ENCODE results near the gene TIMMDC1.
"Not testable (repeated sequence)": the region's sequence is repeated elsewhere in the genome, so short reads cannot be mapped to it uniquely, and the experiment has no call there.

TIMMDC1 gene

GRCh38 chr3:119558626-119559317, 60.4 kb downstream of the TIMMDC1 start:
- Mint-ChIP-seq H3K4me3 (no peak overlapping the region), H3K4me1 (no peaks in the 10 kb centered on the region), H3K9me3 (no peaks in the 10 kb centered on the region), H3K27me3 (ENCODE audit: low read depth) (peaks cover 4% of the 10 kb centered on the region), H3K27ac (no peak overlapping the region), H3K36me3 (ENCODE audit: low read depth) (no peaks in the 10 kb centered on the region)
- TF ChIP-seq CTCF (IDR thresholded peaks at IDR 0.05; ENCODE audit: unreplicated experiment in 3 of 3): no peak

GRCh38 chr3:119559441-119559963, 61.2 kb downstream of the TIMMDC1 start, which contains the start of gene CD80:
CD80 (minus strand) TSS chr3:119559614; CDS start chr3:119557728, 1,886 bp downstream.
- no peaks in the 10 kb centered on the region for H3K9me3 Mint-ChIP-seq
- H3K4me1 Mint-ChIP-seq: no peaks in the 10 kb centered on the region
- H3K27ac Mint-ChIP-seq: no peak within 1 kb of the TSS
- H3K27me3 Mint-ChIP-seq (ENCODE audit: low read depth): peaks cover 4% of the 10 kb centered on the region
- no peak for TF ChIP-seq CTCF (IDR thresholded peaks at IDR 0.05; ENCODE audit: unreplicated experiment in 3 of 3)
- H3K36me3 Mint-ChIP-seq (ENCODE audit: low read depth): no peaks in the 10 kb centered on the region
- no peak within 1 kb of the TSS for H3K4me3 Mint-ChIP-seq

- no peaks in the 10 kb centered on the region for H3K4me1 Mint-ChIP-seq
- H3K9me3 Mint-ChIP-seq: no peaks in the 10 kb centered on the region
- no peak for TF ChIP-seq CTCF (IDR thresholded peaks at IDR 0.05; ENCODE audit: unreplicated experiment in 3 of 3)
- H3K36me3 Mint-ChIP-seq (ENCODE audit: low read depth): no peaks in the 10 kb centered on the region
- H3K4me3 Mint-ChIP-seq: no peak overlapping the region
- no peak overlapping the region for H3K27ac Mint-ChIP-seq
- peaks cover 4% of the 10 kb centered on the region for H3K27me3 Mint-ChIP-seq (ENCODE audit: low read depth)
Observed at GRCh38 chr3:119560160-119560559, 61.8 kb downstream of the TIMMDC1 start.

GRCh38 chr3:119562307-119562961, 64.1 kb downstream of the TIMMDC1 start:
- no peak overlapping the region for H3K27ac Mint-ChIP-seq
- no peaks in the 10 kb centered on the region for H3K9me3 Mint-ChIP-seq
- no peaks in the 10 kb centered on the region for H3K4me1 Mint-ChIP-seq
- TF ChIP-seq CTCF (IDR thresholded peaks at IDR 0.05; ENCODE audit: unreplicated experiment in 3 of 3): no peak
- no peak overlapping the region for H3K4me3 Mint-ChIP-seq
- H3K36me3 Mint-ChIP-seq (ENCODE audit: low read depth): no peaks in the 10 kb centered on the region
- no peaks in the 10 kb centered on the region for H3K27me3 Mint-ChIP-seq (ENCODE audit: low read depth)

DNA sequence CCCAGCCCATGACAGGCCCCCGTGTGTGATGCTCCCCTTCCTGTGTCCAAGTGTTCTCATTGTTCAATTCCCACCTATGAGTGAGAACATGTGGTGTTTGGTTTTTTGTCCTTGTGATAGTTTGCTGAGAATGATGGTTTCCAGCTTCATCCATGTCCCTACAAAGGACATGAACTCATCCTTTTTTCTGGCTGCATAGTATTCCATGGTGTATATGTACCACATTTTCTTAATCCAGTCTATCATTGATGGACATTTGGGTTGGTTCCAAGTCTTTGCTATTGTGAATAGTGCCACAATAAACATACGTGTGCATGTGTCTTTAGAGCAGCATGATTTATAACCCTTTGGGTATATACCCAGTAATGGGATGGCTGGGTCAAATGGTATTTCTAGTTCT, 65.0 kb downstream of the TIMMDC1 start:
- H3K9me3 Mint-ChIP-seq: not testable (repeated sequence)

GRCh38 chr3:119569156-119569555, 70.8 kb downstream of the TIMMDC1 start:
- H3K9me3 Mint-ChIP-seq: no peaks in the 10 kb centered on the region
- H3K4me1 Mint-ChIP-seq: no peaks in the 10 kb centered on the region
- no peak for TF ChIP-seq CTCF (IDR thresholded peaks at IDR 0.05; ENCODE audit: unreplicated experiment in 3 of 3)
- H3K27ac Mint-ChIP-seq: no peak overlapping the region
- no peaks in the 10 kb centered on the region for H3K27me3 Mint-ChIP-seq (ENCODE audit: low read depth)
- H3K4me3 Mint-ChIP-seq: no peak overlapping the region
- no peaks in the 10 kb centered on the region for H3K36me3 Mint-ChIP-seq (ENCODE audit: low read depth)

More for the DNA sequence above, 65.0 kb downstream of the TIMMDC1 start:
- H3K27ac Mint-ChIP-seq; H3K4me3 Mint-ChIP-seq; H3K4me1 Mint-ChIP-seq; H3K27me3 Mint-ChIP-seq (ENCODE audit: low read depth); H3K36me3 Mint-ChIP-seq (ENCODE audit: low read depth): not testable (repeated sequence)
